HG03135 (cell line): ENCODE measurements around the gene CASKIN1.
"Not testable (repeated sequence)": the region's sequence is repeated elsewhere in the genome, so short reads cannot be mapped to it uniquely, and the experiment has no call there.

ENCODE experiments used
- ATAC-seq: cut with Tn5 transposase; IDR thresholded peaks from one replicate; pipeline ENCODE4 v1.9.1; 2021; ENCODE audit warnings: mild to moderate bottlenecking, moderate library complexity; ENCODE audit not compliant: unreplicated experiment

Gene CASKIN1

GRCh38 chr16:2196162-2196980 is at the start of gene CASKIN1:
Gene CASKIN1 (minus strand): TSS chr16:2196605. CDS start chr16:2196432, 173 bp downstream.
- no peak for ATAC-seq

- ATAC-seq: no peak
These were observed 48.8 kb upstream of the CASKIN1 start for GRCh38 chr16:2244926-2245795.

GRCh38 chr16:2244301-2244700 is 47.9 kb upstream of the CASKIN1 start:
- ATAC-seq: no peak

- no peak for ATAC-seq
These were observed 47.4 kb upstream of the CASKIN1 start for GRCh38 chr16:2243781-2244180.

GRCh38 chr16:2243031-2243528 is 46.7 kb upstream of the CASKIN1 start:
- no peak for ATAC-seq

- ATAC-seq: no peak
These were observed 46.2 kb upstream of the CASKIN1 start for GRCh38 chr16:2242598-2242997.

GRCh38 chr16:2240331-2240730 is 43.9 kb upstream of the CASKIN1 start:
- not testable (repeated sequence) for ATAC-seq

GRCh38 chr16:2238838-2239675 is 42.7 kb upstream of the CASKIN1 start:
- ATAC-seq: no peak

GRCh38 chr16:2238150-2238837 is 41.9 kb upstream of the CASKIN1 start:
- no peak for ATAC-seq

- ATAC-seq: no peak
These were observed 41.2 kb upstream of the CASKIN1 start for GRCh38 chr16:2237493-2238149.

- no peak for ATAC-seq
These were observed 40.7 kb upstream of the CASKIN1 start for GRCh38 chr16:2237102-2237482.

- no peak for ATAC-seq
These were observed 40.1 kb upstream of the CASKIN1 start, which contains the start of gene DNASE1L2 for GRCh38 chr16:2236337-2237101. Gene DNASE1L2 (plus strand): TSS chr16:2236444. CDS start chr16:2236817, 373 bp downstream.

GRCh38 chr16:2235695-2236336 is 39.4 kb upstream of the CASKIN1 start:
- no peak for ATAC-seq

- no peak for ATAC-seq
These were observed 38.8 kb upstream of the CASKIN1 start for GRCh38 chr16:2235234-2235651.

- ATAC-seq: no peak
These were observed 38.4 kb upstream of the CASKIN1 start for GRCh38 chr16:2234813-2235170.

GRCh38 chr16:2233872-2234812 is 37.7 kb upstream of the CASKIN1 start:
- no peak for ATAC-seq

GRCh38 chr16:2233046-2233775 is 36.8 kb upstream of the CASKIN1 start:
- ATAC-seq: no peak
